Hepatocyte (in vitro differentiated cells): ENCODE results near the gene DCLK2. TPM values are rescaled to one million over a fixed set of nuclear protein-coding genes. Genes with fewer than 3 reads are reported as not detected.
A peak's percentile ranks its signal among the peaks of the same experiment; 100 is the strongest.

Experiments
- DNase-seq: peaks from one replicate; pipeline ENCODE4 v3.0.0-alpha.2; 2016; ENCODE audit warnings: low spot score
- H2AFZ ChIP-seq: fragments of 200-600 bp; sonication (generic); 2 replicates; pipeline ENCODE4 v1.6.0; 2016; ENCODE audit warnings: antibody characterized with exemption, mild to moderate bottlenecking
- H3K27ac ChIP-seq: fragments of 200-600 bp; sonication (generic); 2 replicates; pipeline ENCODE4 v1.5.1; 2016; ENCODE audit warnings: mild to moderate bottlenecking
- H3K27me3 ChIP-seq: fragments of 200-600 bp; sonication (generic); 2 replicates; pipeline ENCODE4 v1.6.1; 2016
- H3K36me3 ChIP-seq: fragments of 200-600 bp; sonication (generic); replicated peaks from 2 replicates; pipeline ENCODE4 v1.5.1; 2016; ENCODE audit warnings: low read depth; ENCODE audit not compliant: insufficient read depth
- H3K4me1 ChIP-seq: fragments of 200-600 bp; sonication (generic); 2 replicates; pipeline ENCODE4 v1.5.1; 2016; ENCODE audit warnings: mild to moderate bottlenecking, moderate library complexity; ENCODE audit not compliant: insufficient read depth
- H3K4me2 ChIP-seq: fragments of 200-600 bp; sonication (generic); 2 replicates; pipeline ENCODE4 v1.6.0; 2016
- H3K4me3 ChIP-seq: fragments of 200-600 bp; sonication (generic); 2 replicates; pipeline ENCODE4 v1.5.1; 2016; ENCODE audit warnings: mild to moderate bottlenecking
- H3K79me2 ChIP-seq: fragments of 200-600 bp; sonication (generic); 2 replicates; pipeline ENCODE4 v1.6.0; 2017; ENCODE audit warnings: mild to moderate bottlenecking
- H3K9me2 ChIP-seq: fragments of 200-600 bp; sonication (generic); replicated peaks from 2 replicates; pipeline ENCODE4 v1.6.0; 2017; ENCODE audit warnings: mild to moderate bottlenecking; ENCODE audit not compliant: insufficient read depth
- H3K9me3 ChIP-seq: fragments of 200-600 bp; sonication (generic); 2 replicates; pipeline ENCODE4 v1.5.1; 2016; ENCODE audit warnings: low read depth, mild to moderate bottlenecking
- H4K20me1 ChIP-seq: fragments of 200-600 bp; sonication (generic); 2 replicates; pipeline ENCODE4 v1.6.0; 2016; ENCODE audit warnings: mild to moderate bottlenecking; ENCODE audit not compliant: insufficient read depth, poor library complexity, severe bottlenecking
- CTCF ChIP-seq: fragments of 200-600 bp; sonication (generic); IDR thresholded peaks from 2 replicates; pipeline ENCODE4 v1.5.1; 2016; ENCODE audit warnings: antibody characterized with exemption, mild to moderate bottlenecking; ENCODE audit not compliant: poor library complexity
- EZH2 ChIP-seq: fragments of 200-600 bp; sonication (generic); IDR thresholded peaks from 2 replicates; pipeline ENCODE4 v1.6.1; 2016; ENCODE audit warnings: antibody characterized with exemption, mild to moderate bottlenecking, borderline replicate concordance
- EZH2phosphoT487 ChIP-seq: fragments of 200-600 bp; sonication (generic); IDR thresholded peaks from one replicate; pipeline ENCODE4 v1.6.1; 2018; ENCODE audit warnings: antibody characterized with exemption, mild to moderate bottlenecking, low read depth, moderate library complexity; ENCODE audit not compliant: unreplicated experiment, severe bottlenecking
- WGBS: methylation state at CpG from one replicate; pipeline ENCODE4 v1.1.6; 2016; ENCODE audit warnings: low lambda C conversion rate; ENCODE audit errors: missing lambda C conversion rate; 5-methylcytosine and 5-hydroxymethylcytosine counted together
- polyA plus RNA-seq: library from polyadenylated mRNA; unstranded; fragments of >200 nt; fragmentation: Nextera tagmentation; extraction: Ambion mirVana; gene quantifications from 2 replicates; pipeline ENCODE4 v1.2.1, GENCODE V29; 2016
- total RNA-seq: library from RNA; depleted of rRNA; stranded (reverse); fragments of >200 nt; gene quantifications from 2 replicates; pipeline ENCODE4 v1.2.3, GENCODE V29; 2014

DCLK2 gene
- total and polyA plus RNA-seq, 2 experiments from 2014 or later = 1.5 to 2.8 TPM

- Histone ChIP-seq H3K79me2 (no peaks in the 10 kb centered on the region), H3K27ac (no peak overlapping the region), H3K9me2 (no peaks in the 10 kb centered on the region), H3K36me3 (no peaks in the 10 kb centered on the region), H3K4me2 (no peak overlapping the region), H2AFZ (no peak overlapping the region), H3K9me3 (no peaks in the 10 kb centered on the region), H3K4me3 (no peak overlapping the region), H3K27me3 (no peaks in the 10 kb centered on the region), H3K4me1 (no peaks in the 10 kb centered on the region), H4K20me1 (no peaks in the 10 kb centered on the region)
- 68% methylated on average over 4 of the region's 4 CpGs for WGBS
- no peak for DNase-seq
- TF ChIP-seq CTCF (no peak), EZH2 (no peak), EZH2phosphoT487 (no peak)
These were observed 7.6 kb upstream of the DCLK2 start for GRCh38 chr4:150070464-150071170.

DNA sequence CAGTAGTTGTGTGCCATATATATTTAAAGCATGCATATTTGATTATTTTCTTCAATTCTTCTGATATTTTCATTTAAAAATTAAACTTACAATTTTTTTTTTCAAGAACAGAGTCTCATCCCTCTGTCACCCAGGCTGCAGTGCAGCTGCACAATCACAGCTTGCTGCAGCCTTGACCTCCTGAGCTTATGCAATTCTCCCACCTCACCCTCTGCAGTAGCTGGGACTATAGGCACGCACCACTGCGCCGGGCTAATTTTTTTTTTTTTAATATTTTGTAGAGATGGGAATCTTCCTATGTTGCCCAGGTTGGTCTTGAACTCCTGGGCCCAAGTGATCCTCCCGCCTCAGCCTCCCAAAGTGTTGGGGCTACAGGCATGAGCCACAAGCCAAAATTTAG, 5.8 kb upstream of the DCLK2 start:
- Histone ChIP-seq H3K36me3 (no peaks in the 10 kb centered on the region), H3K4me3 (no peak overlapping the region), H3K79me2 (no peaks in the 10 kb centered on the region), H3K9me3 (no peaks in the 10 kb centered on the region), H2AFZ (no peak overlapping the region), H4K20me1 (no peaks in the 10 kb centered on the region), H3K9me2 (no peaks in the 10 kb centered on the region), H3K4me2 (no peak overlapping the region), H3K27me3 (peaks cover 4% of the 10 kb centered on the region), H3K27ac (no peak overlapping the region), H3K4me1 (no peaks in the 10 kb centered on the region)
- no peak for TF ChIP-seq EZH2
- TF ChIP-seq CTCF = no peak
- no peak for TF ChIP-seq EZH2phosphoT487
- DNase-seq = no peak
- WGBS = 90% methylated on average over 4 of the region's 4 CpGs

DNA sequence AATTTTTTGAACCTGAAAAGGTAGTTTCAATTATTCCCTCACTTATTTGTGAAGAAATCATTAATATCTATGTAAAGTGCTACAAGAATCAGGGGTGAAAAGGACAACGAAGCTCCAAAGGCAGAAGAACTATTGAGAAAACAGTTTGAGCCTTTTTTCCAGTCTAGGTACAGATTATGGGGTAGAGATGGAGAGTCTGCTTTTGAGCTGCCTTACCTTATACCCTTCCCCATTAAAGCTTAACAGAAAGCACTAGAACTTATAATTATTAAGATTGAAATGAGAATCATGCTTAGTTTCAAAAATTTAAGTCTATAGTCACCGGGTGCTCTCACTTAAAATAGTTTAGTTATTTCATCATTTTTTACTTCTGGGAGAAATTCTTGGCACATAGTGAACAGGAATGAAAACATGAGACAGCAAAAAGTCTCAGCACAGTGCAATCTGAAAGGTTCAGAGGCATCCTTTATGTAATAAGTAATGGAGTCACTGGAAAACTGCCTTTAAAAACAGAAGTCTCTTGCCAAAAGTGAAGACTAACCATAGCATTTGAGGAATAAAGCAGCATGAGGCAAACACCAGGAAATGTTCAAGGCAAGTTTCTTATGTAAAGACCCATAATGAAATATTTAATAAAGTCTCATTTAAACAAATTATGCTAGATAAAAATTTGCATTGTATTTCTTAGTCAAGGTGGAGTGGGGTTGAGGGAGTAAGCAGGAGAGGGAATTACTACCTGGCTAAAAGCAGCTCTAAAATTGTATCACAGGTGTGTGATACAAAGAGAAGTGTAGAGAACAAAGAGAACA, 5.1 kb upstream of the DCLK2 start:
- Histone ChIP-seq H3K4me1 (no peaks in the 10 kb centered on the region), H2AFZ (no peak overlapping the region), H4K20me1 (no peaks in the 10 kb centered on the region), H3K9me3 (no peaks in the 10 kb centered on the region), H3K27ac (no peak overlapping the region), H3K4me3 (no peak overlapping the region), H3K4me2 (no peak overlapping the region), H3K36me3 (no peaks in the 10 kb centered on the region), H3K27me3 (peaks cover 5% of the 10 kb centered on the region), H3K79me2 (no peaks in the 10 kb centered on the region), H3K9me2 (no peaks in the 10 kb centered on the region)
- DNase-seq = peak; percentile 24
- 71% methylated on average over 2 of the region's 2 CpGs for WGBS
- TF ChIP-seq EZH2phosphoT487 = no peak
- TF ChIP-seq CTCF = no peak
- TF ChIP-seq EZH2 = no peak
